ENCODE data around the gene PDSS2.
"Not testable (repeated sequence)": the region's sequence is repeated elsewhere in the genome, so short reads cannot be mapped to it uniquely, and the experiment has no call there.

The PDSS2 gene

GRCh38 chr6:107209406-107210305, 249.7 kb downstream of the PDSS2 start:
- no peak for DNase-seq

GRCh38 chr6:107207251-107207873, 252.0 kb downstream of the PDSS2 start:
- no peak for DNase-seq

- no peak for DNase-seq
These were observed 254.0 kb downstream of the PDSS2 start for GRCh38 chr6:107205058-107205998.

- no peak for DNase-seq
These were observed 256.4 kb downstream of the PDSS2 start for GRCh38 chr6:107202876-107203468.

GRCh38 chr6:107198631-107199416, 260.5 kb downstream of the PDSS2 start:
- no peak for DNase-seq

- no peak for DNase-seq
These were observed 263.2 kb downstream of the PDSS2 start for GRCh38 chr6:107196152-107196551.

GRCh38 chr6:107194723-107195122, 264.6 kb downstream of the PDSS2 start:
- DNase-seq = not testable (repeated sequence)

GRCh38 chr6:107192830-107193229, 266.5 kb downstream of the PDSS2 start:
- no peak for DNase-seq

- peak; percentile 25 for DNase-seq
These were observed 271.7 kb downstream of the PDSS2 start for GRCh38 chr6:107187630-107188029.

- DNase-seq = no peak
These were observed 273.3 kb downstream of the PDSS2 start for GRCh38 chr6:107186047-107186446.

- no peak for DNase-seq
These were observed 273.9 kb downstream of the PDSS2 start for GRCh38 chr6:107185391-107185970.

- DNase-seq = no peak
These were observed 274.9 kb downstream of the PDSS2 start for GRCh38 chr6:107184435-107184834.

GRCh38 chr6:107180099-107180498, 279.3 kb downstream of the PDSS2 start:
- no peak for DNase-seq

- peak; percentile 47 for DNase-seq
These were observed 280.4 kb downstream of the PDSS2 start for GRCh38 chr6:107179004-107179403.

- no peak for DNase-seq
These were observed 285.6 kb downstream of the PDSS2 start for GRCh38 chr6:107173779-107174178.

- DNase-seq = no peak
These were observed 287.9 kb downstream of the PDSS2 start for GRCh38 chr6:107171513-107171912.

- DNase-seq = not testable (repeated sequence)
These were observed 295.1 kb downstream of the PDSS2 start for GRCh38 chr6:107164299-107164698.

- no peak for DNase-seq
These were observed 297.8 kb downstream of the PDSS2 start for GRCh38 chr6:107161521-107161920.

- no peak for DNase-seq
These were observed 302.7 kb downstream of the PDSS2 start for GRCh38 chr6:107156617-107157016.

- DNase-seq = no peak
These were observed 304.6 kb downstream of the PDSS2 start for GRCh38 chr6:107154801-107155160.

GRCh38 chr6:107154131-107154800, 305.1 kb downstream of the PDSS2 start:
- no peak for DNase-seq

Data from OCI-M1 (cell line).